ENCODE measurements around the gene PDGFD. TPM values are rescaled to one million over a fixed set of nuclear protein-coding genes. Genes with fewer than 3 reads are reported as not detected.

The PDGFD gene
- total RNA-seq, 1 experiment from 2014 or later, result 1.7 TPM

DNA sequence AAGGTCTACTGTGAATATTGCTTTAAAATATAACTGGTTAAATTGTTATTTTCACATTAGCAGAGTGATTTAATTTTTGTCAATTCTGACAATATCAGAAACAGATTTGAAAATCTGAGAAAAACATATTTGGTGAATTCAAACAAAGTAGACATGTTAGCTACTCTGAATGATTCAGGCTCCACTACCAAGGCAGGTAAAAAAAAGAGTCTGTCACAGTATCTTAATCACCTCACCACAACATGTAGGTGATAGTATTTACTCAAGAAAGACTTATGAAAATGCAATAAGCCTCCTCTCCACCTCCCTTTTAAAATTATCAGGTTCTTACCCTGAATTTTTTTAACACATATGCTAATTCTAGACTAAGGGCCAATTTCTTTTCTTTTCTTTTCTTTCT is 85.0 kb downstream of the PDGFD start:
- Histone ChIP-seq H4K8ac (replicated peaks; ENCODE audit: insufficient read length, low read depth, low read length) (no peak overlapping the region), H3K27me3 (ENCODE audit: insufficient read depth, low read length) (no peaks in the 10 kb centered on the region), H3K4me2 (ENCODE audit: insufficient read depth, insufficient read length, low read length) (no peak overlapping the region), H3K23ac (ENCODE audit: insufficient read length, low read depth, low read length) (no peak overlapping the region), H2AK5ac (ENCODE audit: insufficient read length, low read length) (no peak overlapping the region), H4K91ac (ENCODE audit: insufficient read length, low read depth, low read length) (no peak overlapping the region), H3K27ac (ENCODE audit: insufficient read length, low read depth, low read length) (no peak overlapping the region), H2BK15ac (ENCODE audit: low read depth, low read length) (no peak overlapping the region), H3K9me3 (ENCODE audit: control insufficient read depth, low read depth, low read length) (no peaks in the 10 kb centered on the region), H3K56ac (ENCODE audit: insufficient read length, low read depth, low read length) (no peak overlapping the region), H4K5ac (ENCODE audit: insufficient read length, low read depth, low read length) (no peak overlapping the region), H4K20me1 (ENCODE audit: control insufficient read depth, insufficient read depth, insufficient read length) (no peaks in the 10 kb centered on the region), H2BK20ac (ENCODE audit: low read depth, low read length, poor library complexity, severe bottlenecking) (no peak overlapping the region), H3K9ac (ENCODE audit: extremely low read depth, insufficient read length, low read length) (no peak overlapping the region), H3K14ac (ENCODE audit: insufficient read depth, low read length) (no peak overlapping the region), H3K79me2 (ENCODE audit: insufficient read depth, low read length) (no peaks in the 10 kb centered on the region), H2AFZ (ENCODE audit: low read length) (no peak overlapping the region), H3K23me2 (ENCODE audit: insufficient read length, low read depth, low read length, poor library complexity, severe bottlenecking) (no peaks in the 10 kb centered on the region), H2BK12ac (ENCODE audit: insufficient read length, low read depth, low read length) (no peak overlapping the region), H3T11ph (ENCODE audit: low read length) (no peak overlapping the region), H2BK120ac (ENCODE audit: low read depth, low read length, poor library complexity, severe bottlenecking) (no peak overlapping the region), H2BK5ac (ENCODE audit: insufficient read length, low read length) (no peak overlapping the region), H3K18ac (ENCODE audit: insufficient read length, low read depth, low read length) (no peak overlapping the region), H3K4ac (ENCODE audit: low read depth, low read length) (no peak overlapping the region), H3K79me1 (ENCODE audit: insufficient read depth, low read depth, low read length, poor library complexity, severe bottlenecking) (no peaks in the 10 kb centered on the region), H3K4me1 (ENCODE audit: insufficient read depth, low read length) (no peaks in the 10 kb centered on the region)
- H3K4me1 Mint-ChIP-seq, result peaks cover 2 to 4% of the 10 kb centered on the region in 2 experiments; a peak in 2 of 4 replicates
- no peak overlapping the region for H3K4me3 Mint-ChIP-seq
- no peaks in the 10 kb centered on the region for H3K27me3 Mint-ChIP-seq (ENCODE audit: low read depth)
- H3K36me3 Mint-ChIP-seq (ENCODE audit: insufficient read depth in 1 of 3, low read depth in 3 of 3), result no peaks in the 10 kb centered on the region; a peak in 1 of 7 replicates
- H3K9me3 Mint-ChIP-seq, result no peaks in the 10 kb centered on the region
- no peak overlapping the region for H3K27ac Mint-ChIP-seq
- TF ChIP-seq, protein P1, sequence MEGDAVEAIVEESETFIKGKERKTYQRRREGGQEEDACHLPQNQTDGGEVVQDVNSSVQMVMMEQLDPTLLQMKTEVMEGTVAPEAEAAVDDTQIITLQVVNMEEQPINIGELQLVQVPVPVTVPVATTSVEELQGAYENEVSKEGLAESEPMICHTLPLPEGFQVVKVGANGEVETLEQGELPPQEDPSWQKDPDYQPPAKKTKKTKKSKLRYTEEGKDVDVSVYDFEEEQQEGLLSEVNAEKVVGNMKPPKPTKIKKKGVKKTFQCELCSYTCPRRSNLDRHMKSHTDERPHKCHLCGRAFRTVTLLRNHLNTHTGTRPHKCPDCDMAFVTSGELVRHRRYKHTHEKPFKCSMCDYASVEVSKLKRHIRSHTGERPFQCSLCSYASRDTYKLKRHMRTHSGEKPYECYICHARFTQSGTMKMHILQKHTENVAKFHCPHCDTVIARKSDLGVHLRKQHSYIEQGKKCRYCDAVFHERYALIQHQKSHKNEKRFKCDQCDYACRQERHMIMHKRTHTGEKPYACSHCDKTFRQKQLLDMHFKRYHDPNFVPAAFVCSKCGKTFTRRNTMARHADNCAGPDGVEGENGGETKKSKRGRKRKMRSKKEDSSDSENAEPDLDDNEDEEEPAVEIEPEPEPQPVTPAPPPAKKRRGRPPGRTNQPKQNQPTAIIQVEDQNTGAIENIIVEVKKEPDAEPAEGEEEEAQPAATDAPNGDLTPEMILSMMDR (conservative IDR thresholded peaks at IDR 0.05), result no peak
- no peak for DNase-seq
